ENCODE measurements around the gene NR1D2. TPM values are rescaled to one million over a fixed set of nuclear protein-coding genes. Genes with fewer than 3 reads are reported as not detected.

Gene NR1D2
- polyA plus RNA-seq, 1 donor from 2014 or later, result 12.9 TPM

GRCh38 chr3:23969393-23969792 lies 24.3 kb downstream of the NR1D2 start:
- Histone ChIP-seq H3K27me3 (ENCODE audit: insufficient read depth, low read depth, low read length) (no peaks in the 10 kb centered on the region), H3K9ac (ENCODE audit: low read length) (no peak overlapping the region), H3K79me2 (replicated peaks; ENCODE audit: insufficient read depth, low read length) (no peaks in the 10 kb centered on the region), H3K4me3 (ENCODE audit: low read length) (no peak overlapping the region), H3K36me3 (ENCODE audit: insufficient read depth, low read length) (no peaks in the 10 kb centered on the region), H4K20me1 (ENCODE audit: insufficient read depth) (no peaks in the 10 kb centered on the region), H3F3A (ENCODE audit: insufficient read depth, low read length, poor library complexity, severe bottlenecking) (no peaks in the 10 kb centered on the region), H2AFZ (ENCODE audit: low read depth, low read length) (no peak overlapping the region), H3K27ac (ENCODE audit: low read length) (no peak overlapping the region), H3K4me2 (ENCODE audit: low read length) (no peak overlapping the region), H3K9me2 (ENCODE audit: insufficient read depth, low read length) (no peaks in the 10 kb centered on the region), H3K9me3 (ENCODE audit: low read length) (no peaks in the 10 kb centered on the region)
- TF ChIP-seq RAD21 (conservative IDR thresholded peaks at IDR 0.05) (no peak), POLR2AphosphoS5 (IDR thresholded peaks at IDR 0.05) (no peak), REST (IDR thresholded peaks at IDR 0.05; ENCODE audit: borderline replicate concordance) (no peak), MXI1 (conservative IDR thresholded peaks at IDR 0.05; ENCODE audit: poor library complexity, severe bottlenecking) (no peak), TAF1 (IDR thresholded peaks at IDR 0.05; ENCODE audit: low read depth) (no peak), EZH2 (IDR thresholded peaks at IDR 0.05; ENCODE audit: borderline replicate concordance, insufficient read depth, low read length, poor library complexity, severe bottlenecking) (no peak), SMC3 (conservative IDR thresholded peaks at IDR 0.05; ENCODE audit: poor library complexity) (no peak), EP300 (conservative IDR thresholded peaks at IDR 0.05; ENCODE audit: poor library complexity, severe bottlenecking) (no peak), CTCF (IDR thresholded peaks at IDR 0.05; ENCODE audit: poor library complexity, severe bottlenecking) (no peak)

GRCh38 chr3:23971684-23972083 lies 26.6 kb downstream of the NR1D2 start:
- H3K27ac ChIP-seq (ENCODE audit: low read length), result no peak overlapping the region

More at GRCh38 chr3:23971684-23972083, 26.6 kb downstream of the NR1D2 start:
- TF ChIP-seq TAF1 (IDR thresholded peaks at IDR 0.05; ENCODE audit: low read depth), result no peak
- no peak for TF ChIP-seq REST (IDR thresholded peaks at IDR 0.05; ENCODE audit: borderline replicate concordance)
- TF ChIP-seq MXI1 (conservative IDR thresholded peaks at IDR 0.05; ENCODE audit: poor library complexity, severe bottlenecking), result no peak
- TF ChIP-seq EP300 (conservative IDR thresholded peaks at IDR 0.05; ENCODE audit: poor library complexity, severe bottlenecking), result no peak
- Histone ChIP-seq H3K9me3 (ENCODE audit: low read length) (no peaks in the 10 kb centered on the region), H3K27me3 (ENCODE audit: insufficient read depth, low read depth, low read length) (no peaks in the 10 kb centered on the region), H3K4me2 (ENCODE audit: low read length) (no peak overlapping the region), H3F3A (ENCODE audit: insufficient read depth, low read length, poor library complexity, severe bottlenecking) (no peaks in the 10 kb centered on the region), H3K36me3 (ENCODE audit: insufficient read depth, low read length) (peaks cover 6% of the 10 kb centered on the region), H3K9me2 (ENCODE audit: insufficient read depth, low read length) (no peaks in the 10 kb centered on the region), H3K4me3 (ENCODE audit: low read length) (no peak overlapping the region), H3K79me2 (replicated peaks; ENCODE audit: insufficient read depth, low read length) (no peaks in the 10 kb centered on the region), H2AFZ (ENCODE audit: low read depth, low read length) (no peak overlapping the region), H4K20me1 (ENCODE audit: insufficient read depth) (no peaks in the 10 kb centered on the region), H3K9ac (ENCODE audit: low read length) (no peak overlapping the region)

Data from neural cell (in vitro differentiated cells).